HEK293 (cell line): ENCODE results near the gene CSHL1.

Experiments
- CTCF ChIA-PET: fragments of 350-600 bp; formaldehyde crosslinking; extraction: SDS; loops from one replicate; lab custom pipeline; 2021; ENCODE audit warnings: antibody characterized with exemption; lab: Yijun Ruan, JAX
- POLR2A ChIA-PET: fragments of 300-600 bp; formaldehyde crosslinking; extraction: SDS; loops from one replicate; lab custom pipeline; 2020; ENCODE audit warnings: antibody characterized with exemption, inconsistent platforms; lab: Yijun Ruan, JAX
- H3K27ac ChIP-seq: fragments of 200-500 bp; sonication (Bioruptor generic); 2 replicates; pipeline ENCODE4 v1.5.1; 2014; ENCODE audit warnings: low read depth, low read length, control low read depth, inconsistent platforms; ENCODE audit errors: extremely low read depth
- H3K36me3 ChIP-seq, 2 experiments: fragments of 200-500 bp in 1 of 2; sonication (Bioruptor generic) in 1 of 2; 1 replicate in 1 of 2; 2 replicates in 1 of 2; pipeline ENCODE4 v1.5.1; 2014 to 2017; ENCODE audit warnings: inconsistent platforms in 2 of 2, low read length in 2 of 2; ENCODE audit not compliant: control insufficient read depth in 2 of 2, insufficient read depth in 1 of 2
- H3K4me1 ChIP-seq: fragments of 200-500 bp; sonication (Bioruptor generic); 2 replicates; pipeline ENCODE4 v1.5.1; 2014; ENCODE audit warnings: mild to moderate bottlenecking, low read length, inconsistent platforms; ENCODE audit not compliant: control insufficient read depth, insufficient read depth
- H3K4me3 ChIP-seq: 2 replicates; pipeline ENCODE4 v1.5.1; 2011; ENCODE audit warnings: low read depth, mild to moderate bottlenecking, control low read depth, low read length, moderate library complexity
- H3K9me3 ChIP-seq: fragments of 200-500 bp; sonication (Bioruptor generic); 2 replicates; pipeline ENCODE4 v1.5.1; 2014; ENCODE audit warnings: low read depth, low read length, inconsistent platforms; ENCODE audit not compliant: control insufficient read depth, insufficient read depth
- HOXA7 ChIP-seq: sonication (generic); formaldehyde crosslinking; IDR thresholded peaks from 2 replicates; pipeline ENCODE4 v1.8.1; 2022; ENCODE audit warnings: missing genetic modification reagents, borderline replicate concordance
- IKZF3 ChIP-seq: fragments of 450-650 bp; IDR thresholded peaks from 2 replicates; pipeline ENCODE4 v1.5.0; 2018; ENCODE audit warnings: missing biosample characterization, mild to moderate bottlenecking, missing genetic modification characterization, moderate library complexity
- KLF9 ChIP-seq: fragments of 450-650 bp; formaldehyde crosslinking; IDR thresholded peaks from 2 replicates; pipeline ENCODE4 v1.5.1; 2016; ENCODE audit warnings: missing biosample characterization, missing genetic modification characterization, low read depth
- ZBTB7A ChIP-seq: fragments of 450-650 bp; formaldehyde crosslinking; IDR thresholded peaks from 2 replicates; pipeline ENCODE4 v1.5.1; 2016; ENCODE audit warnings: low read depth, missing biosample characterization, missing genetic modification characterization
- ZFHX2 ChIP-seq: fragments of 450-650 bp; formaldehyde crosslinking; conservative IDR thresholded peaks from 2 replicates; pipeline ENCODE4 v1.5.1; 2016; ENCODE audit warnings: missing biosample characterization, missing genetic modification characterization
- ZNF114 ChIP-seq: fragments of 450-650 bp; formaldehyde crosslinking; IDR thresholded peaks from 2 replicates; pipeline ENCODE4 v1.5.0; 2017; ENCODE audit warnings: missing biosample characterization, missing genetic modification characterization
- ZNF121 ChIP-seq: fragments of 450-650 bp; formaldehyde crosslinking; IDR thresholded peaks from 2 replicates; pipeline ENCODE4 v1.5.1; 2016; ENCODE audit warnings: missing biosample characterization, missing genetic modification characterization
- ZNF19 ChIP-seq: fragments of 450-650 bp; formaldehyde crosslinking; IDR thresholded peaks from 2 replicates; pipeline ENCODE4; 2016; ENCODE audit warnings: missing biosample characterization, missing genetic modification characterization, low read depth
- TF ChIP-seq, protein P1 (sequence below): fragments of 450-650 bp; formaldehyde crosslinking; IDR thresholded peaks from 2 replicates; pipeline ENCODE4 v1.5.1; 2016; ENCODE audit warnings: missing biosample characterization, missing genetic modification characterization, low read depth
- TF ChIP-seq, protein P2 (sequence below): fragments of 450-650 bp; formaldehyde crosslinking; IDR thresholded peaks from 2 replicates; pipeline ENCODE4 v1.5.1; 2016; ENCODE audit warnings: missing biosample characterization, missing genetic modification characterization, borderline replicate concordance
- TF ChIP-seq, protein P3 (sequence below): fragments of 450-650 bp; formaldehyde crosslinking; IDR thresholded peaks from 2 replicates; pipeline ENCODE4 v1.5.1; 2016; ENCODE audit warnings: missing biosample characterization, missing genetic modification characterization
- TF ChIP-seq, protein P4 (sequence below): fragments of 450-650 bp; formaldehyde crosslinking; IDR thresholded peaks from 2 replicates; pipeline ENCODE4 v1.5.1; 2016; ENCODE audit warnings: missing biosample characterization, missing genetic modification characterization
- TF ChIP-seq, protein P5 (sequence below): fragments of 450-650 bp; formaldehyde crosslinking; IDR thresholded peaks from 2 replicates; pipeline ENCODE4 v1.5.1; 2016; ENCODE audit warnings: missing biosample characterization, missing genetic modification characterization

CSHL1 gene

DNA sequence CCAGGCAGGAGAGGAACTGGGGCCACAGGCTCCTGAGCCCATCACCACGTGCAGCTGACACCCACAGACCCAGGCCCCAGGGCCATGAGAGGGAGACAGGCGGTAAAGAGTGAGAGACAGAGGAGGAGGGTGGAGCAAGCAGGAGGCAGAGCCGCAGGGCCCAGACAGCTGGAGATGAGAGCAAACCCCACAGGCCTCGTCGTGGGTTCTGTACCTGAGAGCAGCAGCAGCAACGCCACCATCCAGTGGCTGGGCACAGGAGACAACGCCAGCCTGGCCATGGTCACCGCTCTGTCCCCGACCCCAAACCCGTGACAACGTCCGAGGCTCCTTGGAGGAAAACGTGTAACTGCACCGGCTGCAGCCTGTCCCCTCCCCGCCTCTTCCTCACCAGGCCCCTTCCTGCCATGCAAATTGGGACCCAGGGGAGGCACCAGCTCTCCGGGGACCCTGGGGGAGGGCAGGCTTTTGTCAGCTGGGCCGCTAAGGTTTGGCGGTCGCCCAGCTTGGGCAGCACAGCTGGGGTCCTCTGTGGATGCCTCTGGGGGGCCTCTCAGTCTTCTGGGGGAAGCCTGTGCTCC, 21.0 kb upstream of the CSHL1 start, which contains the start of gene CD79B (continued):
- TF ChIP-seq, protein P1, sequence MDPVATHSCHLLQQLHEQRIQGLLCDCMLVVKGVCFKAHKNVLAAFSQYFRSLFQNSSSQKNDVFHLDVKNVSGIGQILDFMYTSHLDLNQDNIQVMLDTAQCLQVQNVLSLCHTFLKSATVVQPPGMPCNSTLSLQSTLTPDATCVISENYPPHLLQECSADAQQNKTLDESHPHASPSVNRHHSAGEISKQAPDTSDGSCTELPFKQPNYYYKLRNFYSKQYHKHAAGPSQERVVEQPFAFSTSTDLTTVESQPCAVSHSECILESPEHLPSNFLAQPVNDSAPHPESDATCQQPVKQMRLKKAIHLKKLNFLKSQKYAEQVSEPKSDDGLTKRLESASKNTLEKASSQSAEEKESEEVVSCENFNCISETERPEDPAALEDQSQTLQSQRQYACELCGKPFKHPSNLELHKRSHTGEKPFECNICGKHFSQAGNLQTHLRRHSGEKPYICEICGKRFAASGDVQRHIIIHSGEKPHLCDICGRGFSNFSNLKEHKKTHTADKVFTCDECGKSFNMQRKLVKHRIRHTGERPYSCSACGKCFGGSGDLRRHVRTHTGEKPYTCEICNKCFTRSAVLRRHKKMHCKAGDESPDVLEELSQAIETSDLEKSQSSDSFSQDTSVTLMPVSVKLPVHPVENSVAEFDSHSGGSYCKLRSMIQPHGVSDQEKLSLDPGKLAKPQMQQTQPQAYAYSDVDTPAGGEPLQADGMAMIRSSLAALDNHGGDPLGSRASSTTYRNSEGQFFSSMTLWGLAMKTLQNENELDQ (tag by site-specific recombination) = no peak
- TF ChIP-seq ZNF121 (tag by site-specific recombination) = no peak
- no peak for TF ChIP-seq ZNF114 (tag by site-specific recombination)
- TF ChIP-seq, protein P2, sequence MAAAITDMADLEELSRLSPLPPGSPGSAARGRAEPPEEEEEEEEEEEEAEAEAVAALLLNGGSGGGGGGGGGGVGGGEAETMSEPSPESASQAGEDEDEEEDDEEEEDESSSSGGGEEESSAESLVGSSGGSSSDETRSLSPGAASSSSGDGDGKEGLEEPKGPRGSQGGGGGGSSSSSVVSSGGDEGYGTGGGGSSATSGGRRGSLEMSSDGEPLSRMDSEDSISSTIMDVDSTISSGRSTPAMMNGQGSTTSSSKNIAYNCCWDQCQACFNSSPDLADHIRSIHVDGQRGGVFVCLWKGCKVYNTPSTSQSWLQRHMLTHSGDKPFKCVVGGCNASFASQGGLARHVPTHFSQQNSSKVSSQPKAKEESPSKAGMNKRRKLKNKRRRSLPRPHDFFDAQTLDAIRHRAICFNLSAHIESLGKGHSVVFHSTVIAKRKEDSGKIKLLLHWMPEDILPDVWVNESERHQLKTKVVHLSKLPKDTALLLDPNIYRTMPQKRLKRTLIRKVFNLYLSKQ = no peak

DNA sequence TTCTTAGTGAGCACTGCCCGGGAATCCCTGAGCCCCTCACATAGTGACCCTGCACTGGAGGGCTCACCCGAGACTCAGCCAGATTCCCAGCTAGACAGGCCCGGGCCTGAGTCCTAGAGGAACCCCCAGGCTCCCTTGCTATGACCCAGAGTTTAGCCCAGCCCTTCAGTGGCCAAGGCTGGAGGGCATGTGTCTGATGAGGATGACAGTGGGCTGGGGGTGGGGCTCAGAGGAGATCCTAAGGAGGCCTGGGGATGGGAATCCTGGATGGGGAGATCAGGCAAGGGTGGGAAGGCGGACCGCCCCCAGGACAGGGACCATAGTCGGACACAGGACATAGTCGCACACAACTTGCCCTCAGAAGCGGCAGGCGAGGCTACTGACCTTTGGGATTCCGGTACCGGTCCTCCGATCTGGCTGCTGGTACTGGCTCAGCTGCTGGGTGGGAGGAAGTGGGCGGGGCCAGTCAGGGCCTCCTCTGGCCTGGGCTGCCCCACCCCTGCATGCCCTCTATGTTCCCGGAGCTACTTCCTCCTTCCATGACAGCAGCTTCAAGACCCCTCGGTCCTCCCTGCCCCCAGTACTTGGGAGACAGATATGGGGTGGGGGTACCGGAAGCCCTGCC, 20.0 kb upstream of the CSHL1 start:
- ChIA-PET POLR2A (no interaction called here), CTCF (interaction anchor here (1.8 to 3.0 kb wide), 3 partner anchors 12 to 203 kb away, joined by 4 to 17 read pairs (median 10); partner anchors contain the start of gene GH1)
- Histone ChIP-seq H3K4me1 (no peaks in the 10 kb centered on the region), H3K27ac (no peak overlapping the region), H3K4me3 (no peak overlapping the region)
- TF ChIP-seq ZFHX2 = peak; percentile 20; the same call in 1 of the 2 replicates
- no peak for TF ChIP-seq HOXA7 (CRISPR knock-in tag)
- TF ChIP-seq KLF9 (tag by site-specific recombination) = peak; percentile 38; the same call in 1 of the 2 replicates
- no peak for TF ChIP-seq IKZF3 (tag by site-specific recombination)
- TF ChIP-seq ZNF19 (tag by site-specific recombination) = no peak
- no peak for TF ChIP-seq ZBTB7A (tag by site-specific recombination)
- TF ChIP-seq, protein P3, sequence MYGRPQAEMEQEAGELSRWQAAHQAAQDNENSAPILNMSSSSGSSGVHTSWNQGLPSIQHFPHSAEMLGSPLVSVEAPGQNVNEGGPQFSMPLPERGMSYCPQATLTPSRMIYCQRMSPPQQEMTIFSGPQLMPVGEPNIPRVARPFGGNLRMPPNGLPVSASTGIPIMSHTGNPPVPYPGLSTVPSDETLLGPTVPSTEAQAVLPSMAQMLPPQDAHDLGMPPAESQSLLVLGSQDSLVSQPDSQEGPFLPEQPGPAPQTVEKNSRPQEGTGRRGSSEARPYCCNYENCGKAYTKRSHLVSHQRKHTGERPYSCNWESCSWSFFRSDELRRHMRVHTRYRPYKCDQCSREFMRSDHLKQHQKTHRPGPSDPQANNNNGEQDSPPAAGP (tag by site-specific recombination) = no peak
- TF ChIP-seq, protein P4, sequence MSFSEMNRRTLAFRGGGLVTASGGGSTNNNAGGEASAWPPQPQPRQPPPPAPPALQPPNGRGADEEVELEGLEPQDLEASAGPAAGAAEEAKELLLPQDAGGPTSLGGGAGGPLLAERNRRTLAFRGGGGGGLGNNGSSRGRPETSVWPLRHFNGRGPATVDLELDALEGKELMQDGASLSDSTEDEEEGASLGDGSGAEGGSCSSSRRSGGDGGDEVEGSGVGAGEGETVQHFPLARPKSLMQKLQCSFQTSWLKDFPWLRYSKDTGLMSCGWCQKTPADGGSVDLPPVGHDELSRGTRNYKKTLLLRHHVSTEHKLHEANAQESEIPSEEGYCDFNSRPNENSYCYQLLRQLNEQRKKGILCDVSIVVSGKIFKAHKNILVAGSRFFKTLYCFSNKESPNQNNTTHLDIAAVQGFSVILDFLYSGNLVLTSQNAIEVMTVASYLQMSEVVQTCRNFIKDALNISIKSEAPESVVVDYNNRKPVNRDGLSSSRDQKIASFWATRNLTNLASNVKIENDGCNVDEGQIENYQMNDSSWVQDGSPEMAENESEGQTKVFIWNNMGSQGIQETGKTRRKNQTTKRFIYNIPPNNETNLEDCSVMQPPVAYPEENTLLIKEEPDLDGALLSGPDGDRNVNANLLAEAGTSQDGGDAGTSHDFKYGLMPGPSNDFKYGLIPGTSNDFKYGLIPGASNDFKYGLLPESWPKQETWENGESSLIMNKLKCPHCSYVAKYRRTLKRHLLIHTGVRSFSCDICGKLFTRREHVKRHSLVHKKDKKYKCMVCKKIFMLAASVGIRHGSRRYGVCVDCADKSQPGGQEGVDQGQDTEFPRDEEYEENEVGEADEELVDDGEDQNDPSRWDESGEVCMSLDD = no peak
- TF ChIP-seq, protein P5, sequence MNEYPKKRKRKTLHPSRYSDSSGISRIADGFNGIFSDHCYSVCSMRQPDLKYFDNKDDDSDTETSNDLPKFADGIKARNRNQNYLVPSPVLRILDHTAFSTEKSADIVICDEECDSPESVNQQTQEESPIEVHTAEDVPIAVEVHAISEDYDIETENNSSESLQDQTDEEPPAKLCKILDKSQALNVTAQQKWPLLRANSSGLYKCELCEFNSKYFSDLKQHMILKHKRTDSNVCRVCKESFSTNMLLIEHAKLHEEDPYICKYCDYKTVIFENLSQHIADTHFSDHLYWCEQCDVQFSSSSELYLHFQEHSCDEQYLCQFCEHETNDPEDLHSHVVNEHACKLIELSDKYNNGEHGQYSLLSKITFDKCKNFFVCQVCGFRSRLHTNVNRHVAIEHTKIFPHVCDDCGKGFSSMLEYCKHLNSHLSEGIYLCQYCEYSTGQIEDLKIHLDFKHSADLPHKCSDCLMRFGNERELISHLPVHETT (tag by site-specific recombination) = no peak
- TF ChIP-seq, all 188 proteins: peak for 2
- Histone ChIP-seq H3K9me3 (no peaks in the 10 kb centered on the region), H3K36me3 (no peaks in the 10 kb centered on the region)
